Neuronal stem cell (in vitro differentiated cells): ENCODE results near the gene MMS19.
A peak's percentile ranks its signal among the peaks of the same experiment; 100 is the strongest.

Source experiments
- DNase-seq: peaks from one replicate; pipeline ENCODE4 v3.0.0-alpha.2; 2013; ENCODE audit warnings: low spot score
- H2AFZ ChIP-seq: one replicate; pipeline ENCODE4 v1.6.1; 2013; ENCODE audit warnings: mild to moderate bottlenecking, low read length, inconsistent platforms
- H2AK5ac ChIP-seq: 2 replicates; pipeline ENCODE4 v1.6.1; 2013; ENCODE audit warnings: low read depth, mild to moderate bottlenecking, inconsistent platforms, low read length, moderate library complexity, mixed read lengths
- H2BK120ac ChIP-seq: 2 replicates; pipeline ENCODE4 v1.6.1; 2013; ENCODE audit warnings: low read depth, mild to moderate bottlenecking, inconsistent platforms, low read length, moderate library complexity, mixed read lengths
- H2BK12ac ChIP-seq: one replicate; pipeline ENCODE4 v1.6.1; 2013; ENCODE audit warnings: low read length, inconsistent platforms
- H2BK15ac ChIP-seq: 2 replicates; pipeline ENCODE4 v1.6.1; 2013; ENCODE audit warnings: mild to moderate bottlenecking, low read length, inconsistent platforms, mixed read lengths
- H2BK5ac ChIP-seq: one replicate; pipeline ENCODE4 v1.6.1; 2013; ENCODE audit warnings: inconsistent platforms, mild to moderate bottlenecking, low read length, moderate library complexity
- H3K14ac ChIP-seq: one replicate; pipeline ENCODE4 v1.6.1; 2013; ENCODE audit warnings: low read length, inconsistent platforms
- H3K18ac ChIP-seq: 2 replicates; pipeline ENCODE4 v1.6.1; 2013; ENCODE audit warnings: low read length, inconsistent platforms
- H3K23ac ChIP-seq: 2 replicates; pipeline ENCODE4 v1.6.1; 2013; ENCODE audit warnings: low read depth, mild to moderate bottlenecking, mixed read lengths, low read length, inconsistent platforms; ENCODE audit not compliant: poor library complexity
- H3K27ac ChIP-seq: replicated peaks from 3 replicates; pipeline ENCODE4 v1.5.1; 2013; ENCODE audit warnings: low read length, inconsistent platforms
- H3K27me3 ChIP-seq, 3 experiments: 2 replicates each; pipeline ENCODE4 v1.6.1; 2013; ENCODE audit warnings: low read length in 3 of 3, mild to moderate bottlenecking in 2 of 3, inconsistent platforms in 1 of 3, low read depth in 1 of 3, mixed read lengths in 1 of 3, moderate library complexity in 1 of 3; ENCODE audit not compliant: control insufficient read depth in 3 of 3, insufficient read depth in 3 of 3
- H3K36me3 ChIP-seq, 2 donors: replicated peaks in 1 of 2; 2 replicates each; pipeline ENCODE4 v1.6.1; 2013; ENCODE audit warnings: low read length in 2 of 2; ENCODE audit not compliant: control insufficient read depth in 2 of 2, insufficient read depth in 2 of 2
- H3K4ac ChIP-seq: 2 replicates; pipeline ENCODE4 v1.6.1; 2013; ENCODE audit warnings: inconsistent platforms, mild to moderate bottlenecking, low read length, moderate library complexity
- H3K4me1 ChIP-seq, 2 donors: 1 replicate in 1 of 2; 2 replicates in 1 of 2; pipeline ENCODE4 v1.6.1; 2013; ENCODE audit warnings: low read length in 2 of 2, low read depth in 1 of 2; ENCODE audit not compliant: control insufficient read depth in 2 of 2, insufficient read depth in 1 of 2
- H3K4me2 ChIP-seq: one replicate; pipeline ENCODE4 v1.6.1; 2013; ENCODE audit warnings: mild to moderate bottlenecking, low read length, inconsistent platforms; ENCODE audit not compliant: insufficient read depth, poor library complexity, severe bottlenecking
- H3K4me3 ChIP-seq, 2 donors: 2 replicates each; pipeline ENCODE4 v1.5.1; 2013; ENCODE audit warnings: low read length in 2 of 2, mild to moderate bottlenecking in 2 of 2, inconsistent platforms in 1 of 2, moderate library complexity in 1 of 2
- H3K79me1 ChIP-seq: one replicate; pipeline ENCODE4 v1.6.1; 2013; ENCODE audit warnings: low read depth, mild to moderate bottlenecking, inconsistent platforms, low read length, moderate library complexity
- H3K9ac ChIP-seq: one replicate; pipeline ENCODE4 v1.6.1; 2013; ENCODE audit warnings: mild to moderate bottlenecking, low read depth, low read length, inconsistent platforms; ENCODE audit not compliant: poor library complexity
- H3K9me3 ChIP-seq, 2 donors: replicated peaks in 1 of 2; 2 replicates each; pipeline versions ENCODE3 to v1.6.1; 2013; ENCODE audit warnings: low read length in 2 of 2, mild to moderate bottlenecking in 2 of 2, inconsistent platforms in 1 of 2, low read depth in 1 of 2, mixed read lengths in 1 of 2, moderate library complexity in 1 of 2; ENCODE audit not compliant: control insufficient read depth in 2 of 2, insufficient read depth in 1 of 2
- H4K8ac ChIP-seq: one replicate; pipeline ENCODE4 v1.6.1; 2013; ENCODE audit warnings: low read depth, mild to moderate bottlenecking, inconsistent platforms, low read length, moderate library complexity
- H4K91ac ChIP-seq: one replicate; pipeline ENCODE4 v1.6.1; 2013; ENCODE audit warnings: low read length, low read depth, mild to moderate bottlenecking, inconsistent platforms; ENCODE audit not compliant: poor library complexity
- WGBS, 2 donors: extraction: QIAGEN DNeasy Blood & Tissue Kit; methylation state at CpG; one replicate each; pipeline ENCODE4 v1.1.7; 2013; ENCODE audit warnings: missing lambda C conversion rate in 2 of 2, mixed read lengths in 1 of 2; ENCODE audit not compliant: insufficient read length in 2 of 2, insufficient replicate concordance in 1 of 2; ENCODE audit errors: extremely low coverage in 2 of 2; 5-methylcytosine and 5-hydroxymethylcytosine counted together

MMS19 gene

DNA sequence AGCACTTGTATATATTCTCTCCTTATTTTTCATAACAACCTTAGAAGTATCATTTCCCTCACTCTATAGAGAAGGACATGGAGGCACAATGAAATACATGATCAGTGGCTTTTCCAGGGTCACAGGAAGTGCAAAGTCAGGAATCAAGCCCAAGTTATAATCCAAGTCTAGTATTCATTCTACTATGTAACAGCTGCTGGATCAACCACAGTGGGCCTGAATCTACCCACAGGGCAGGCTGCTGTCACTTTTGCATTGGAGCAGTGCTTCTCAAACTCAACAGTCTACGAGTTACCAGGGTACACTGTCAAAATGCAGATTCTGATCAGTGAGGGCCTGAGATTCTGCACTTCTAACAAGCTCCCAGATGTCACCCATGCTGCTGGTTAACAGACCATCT lies 34.0 kb downstream of the MMS19 start:
- no peak overlapping the region for H3K23ac ChIP-seq
- H3K18ac ChIP-seq, result no peak overlapping the region
- H3K9ac ChIP-seq, result no peak overlapping the region
- H2AK5ac ChIP-seq, result no peak overlapping the region
- no peak overlapping the region for H2BK120ac ChIP-seq
- H3K79me1 ChIP-seq, result no peaks in the 10 kb centered on the region
- no peak overlapping the region for H4K8ac ChIP-seq
- H3K4me2 ChIP-seq, result no peak overlapping the region
- no peak overlapping the region for H3K27ac ChIP-seq
- no peak overlapping the region for H2BK5ac ChIP-seq
- no peak for DNase-seq
- no peaks in the 10 kb centered on the region for H3K27me3 ChIP-seq
- no peak overlapping the region for H3K4me3 ChIP-seq
- no peaks in the 10 kb centered on the region for H3K4me1 ChIP-seq
- WGBS, 2 donors, result no CpG with 5 or more reads among the region's 1 CpG
- H2AFZ ChIP-seq, result no peak overlapping the region
- H2BK15ac ChIP-seq, result no peak overlapping the region
- H3K9me3 ChIP-seq, result no peaks in the 10 kb centered on the region
- H3K14ac ChIP-seq, result no peak overlapping the region
- H3K36me3 ChIP-seq, result peaks cover 67 to 99% of the 10 kb centered on the region in 2 donors
- H2BK12ac ChIP-seq, result no peak overlapping the region
- H4K91ac ChIP-seq, result no peak overlapping the region
- no peak overlapping the region for H3K4ac ChIP-seq

DNA sequence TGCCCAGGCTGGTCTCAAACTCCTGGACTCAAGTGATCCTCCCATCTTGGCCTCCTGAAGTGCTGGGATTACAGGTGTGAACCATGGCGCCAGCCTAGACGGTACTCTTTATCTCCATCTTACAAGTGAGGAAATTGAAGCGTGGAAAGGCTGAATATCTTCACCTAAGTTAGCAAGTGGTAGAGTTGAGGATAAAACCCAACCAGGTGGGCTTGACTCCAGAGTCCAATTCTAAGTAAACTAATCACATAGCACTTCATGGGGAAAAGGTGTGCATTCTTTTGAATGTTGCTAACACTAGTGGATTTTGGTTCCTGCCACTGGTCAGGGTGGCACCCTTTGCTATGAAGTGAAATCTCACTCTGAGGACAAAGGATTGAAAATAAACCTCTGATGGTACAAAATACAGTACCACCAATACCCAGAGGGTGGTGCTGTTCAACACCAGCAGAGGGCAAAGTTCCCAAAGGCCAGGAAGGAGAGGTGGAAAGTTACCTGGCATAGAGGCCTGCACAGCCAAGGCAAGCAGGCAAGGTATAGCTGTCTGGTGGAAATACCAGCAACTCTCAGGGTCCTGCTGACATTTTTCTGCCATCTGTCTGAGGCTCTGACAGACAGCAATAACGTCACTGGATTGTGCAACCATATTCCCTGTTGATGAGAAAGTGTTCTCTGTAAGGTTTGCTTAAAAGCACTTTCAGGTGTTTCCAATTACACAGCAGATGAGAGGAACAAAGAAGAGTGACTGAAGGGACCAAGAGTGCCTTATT lies 34.7 kb downstream of the MMS19 start:
- H3K18ac ChIP-seq, result no peak overlapping the region
- H2BK120ac ChIP-seq, result no peak overlapping the region
- H2BK15ac ChIP-seq, result no peak overlapping the region
- H2AK5ac ChIP-seq, result no peak overlapping the region
- H2BK12ac ChIP-seq, result no peak overlapping the region
- H3K9ac ChIP-seq, result no peak overlapping the region
- H3K36me3 ChIP-seq, result peaks cover 69 to 100% of the 10 kb centered on the region in 2 donors
- no CpG with 5 or more reads among the region's 4 CpGs for WGBS, 2 donors
- H3K4ac ChIP-seq, result no peak overlapping the region
- H3K4me1 ChIP-seq, result no peaks in the 10 kb centered on the region
- no peak overlapping the region for H2AFZ ChIP-seq
- no peaks in the 10 kb centered on the region for H3K9me3 ChIP-seq
- no peak overlapping the region for H3K23ac ChIP-seq
- H3K79me1 ChIP-seq, result no peaks in the 10 kb centered on the region
- H4K91ac ChIP-seq, result no peak overlapping the region
- H3K4me2 ChIP-seq, result no peak overlapping the region
- no peak overlapping the region for H4K8ac ChIP-seq
- peak; percentile 39 for DNase-seq
- H3K4me3 ChIP-seq, result no peak overlapping the region
- no peaks in the 10 kb centered on the region for H3K27me3 ChIP-seq
- no peak overlapping the region for H3K14ac ChIP-seq
- H2BK5ac ChIP-seq, result no peak overlapping the region
- H3K27ac ChIP-seq, result no peak overlapping the region

DNA sequence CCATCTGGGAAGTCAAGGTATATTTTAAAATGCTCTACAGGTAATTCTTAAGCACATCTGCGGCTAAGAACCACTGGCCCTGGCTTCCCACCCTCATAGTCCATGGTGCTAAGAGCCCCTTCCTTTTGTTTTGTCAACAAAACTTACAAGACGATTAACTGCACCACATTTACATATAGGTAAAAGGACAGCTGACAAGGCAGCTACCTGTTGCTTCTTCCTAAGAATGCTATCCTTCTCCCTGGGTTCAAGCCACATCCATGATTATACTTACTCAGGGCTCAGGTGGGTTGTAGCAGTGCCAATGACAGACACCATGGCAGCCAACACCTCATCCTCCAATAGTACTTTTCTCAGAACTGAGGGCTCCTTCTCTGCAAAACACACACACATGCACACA lies 35.9 kb downstream of the MMS19 start:
- Histone ChIP-seq H3K23ac (no peak overlapping the region), H3K9me3 (no peaks in the 10 kb centered on the region), H3K79me1 (no peaks in the 10 kb centered on the region), H2BK5ac (no peak overlapping the region), H3K14ac (no peak overlapping the region), H3K27me3 (no peaks in the 10 kb centered on the region), H4K8ac (no peak overlapping the region), H3K4me1 (no peaks in the 10 kb centered on the region), H3K4me2 (no peak overlapping the region), H2BK15ac (no peak overlapping the region), H3K18ac (no peak overlapping the region), H4K91ac (no peak overlapping the region), H3K4me3 (no peak overlapping the region), H2AK5ac (no peak overlapping the region), H3K4ac (no peak overlapping the region), H3K27ac (no peak overlapping the region), H2BK12ac (no peak overlapping the region), H2BK120ac (no peak overlapping the region), H3K36me3 (peaks cover 69 to 98% of the 10 kb centered on the region in 2 donors), H2AFZ (no peak overlapping the region), H3K9ac (no peak overlapping the region)
- no peak for DNase-seq
- no CpG with 5 or more reads among the region's 2 CpGs for WGBS, 2 donors

DNA sequence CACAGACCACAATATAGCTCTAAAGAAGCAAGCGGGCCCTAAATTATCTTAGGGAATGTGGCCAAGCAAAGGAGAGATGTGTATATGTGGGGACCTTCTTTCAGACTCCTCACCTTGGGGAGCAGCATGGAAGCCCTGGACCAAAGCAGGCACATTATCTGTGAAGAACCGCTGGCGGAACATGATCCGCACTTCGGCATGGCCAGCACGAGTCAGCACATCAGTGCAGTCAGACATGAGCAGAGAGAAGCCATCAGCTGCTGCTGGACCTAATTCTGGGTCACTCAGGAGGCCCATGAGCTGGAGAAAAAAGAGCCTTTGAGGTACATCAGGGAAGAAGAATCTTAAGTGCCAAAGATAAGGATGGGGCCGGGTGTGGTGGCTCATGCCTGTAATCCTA lies 38.3 kb downstream of the MMS19 start:
- H2BK15ac ChIP-seq, result no peak overlapping the region
- no peak overlapping the region for H3K27ac ChIP-seq
- H3K4me3 ChIP-seq, result no peak overlapping the region
- no peaks in the 10 kb centered on the region for H3K4me1 ChIP-seq
- H4K91ac ChIP-seq, result no peak overlapping the region
- H3K18ac ChIP-seq, result no peak overlapping the region
- H3K79me1 ChIP-seq, result peaks cover 2% of the 10 kb centered on the region
- H3K4ac ChIP-seq, result no peak overlapping the region
- no CpG with 5 or more reads among the region's 7 CpGs for WGBS, 2 donors
- no peaks in the 10 kb centered on the region for H3K27me3 ChIP-seq
- no peak overlapping the region for H2BK120ac ChIP-seq
- H3K23ac ChIP-seq, result no peak overlapping the region
- H3K36me3 ChIP-seq, result peaks cover 63 to 99% of the 10 kb centered on the region in 2 donors
- H4K8ac ChIP-seq, result no peak overlapping the region
- H3K4me2 ChIP-seq, result no peak overlapping the region
- H3K9me3 ChIP-seq, result no peaks in the 10 kb centered on the region
- H3K9ac ChIP-seq, result no peak overlapping the region
- H2BK12ac ChIP-seq, result no peak overlapping the region
- no peak overlapping the region for H3K14ac ChIP-seq
- no peak overlapping the region for H2BK5ac ChIP-seq
- no peak overlapping the region for H2AK5ac ChIP-seq
- H2AFZ ChIP-seq, result no peak overlapping the region
- no peak for DNase-seq
